ENCODE data around the gene ZFHX3. TPM values are rescaled to one million over a fixed set of nuclear protein-coding genes. Genes with fewer than 3 reads are reported as not detected.

The ZFHX3 gene
- total and polyA plus RNA-seq, 2 experiments from 2014 or later = 2.8 to 3.9 TPM

- Histone ChIP-seq H3K27me3 (replicated peaks; ENCODE audit: insufficient read depth) (no peaks in the 10 kb centered on the region), H3K4me2 (ENCODE audit: unreplicated experiment) (no peak overlapping the region), H3K79me2 (ENCODE audit: insufficient read depth) (peaks cover 97% of the 10 kb centered on the region), H3K9ac (no peak overlapping the region), H2AFZ (no peak overlapping the region), H4K20me1 (ENCODE audit: insufficient read depth) (no peaks in the 10 kb centered on the region), H3K36me3 (ENCODE audit: low read depth) (no peaks in the 10 kb centered on the region), H3F3A (ENCODE audit: insufficient read depth) (no peaks in the 10 kb centered on the region), H3K4me3 (no peak overlapping the region), H3K9me3 (ENCODE audit: low read depth) (no peaks in the 10 kb centered on the region), H3K27ac (no peak overlapping the region), H3K9me2 (ENCODE audit: insufficient read depth) (no peaks in the 10 kb centered on the region), H3K4me1 (ENCODE audit: insufficient read depth) (no peaks in the 10 kb centered on the region)
- TF ChIP-seq EZH2phosphoT487 (IDR thresholded peaks at IDR 0.05; ENCODE audit: insufficient read depth, low read depth) (no peak), EZH2 (IDR thresholded peaks at IDR 0.05; ENCODE audit: insufficient read depth, poor library complexity, severe bottlenecking) (no peak)
- no peak for DNase-seq
- in situ Hi-C loops (cut with MboI) = no loop called here
- 95 to 98% methylated on average over 7 of the region's 7 CpGs for WGBS, 2 experiments (ENCODE audit: low coverage in 1 of 2, low lambda C conversion rate in 2 of 2, missing lambda C conversion rate in 2 of 2)
Observed at GRCh38 chr16:72972878-72973571, 74.9 kb downstream of the ZFHX3 start.

- no peak for TF ChIP-seq EZH2phosphoT487 (IDR thresholded peaks at IDR 0.05; ENCODE audit: insufficient read depth, low read depth)
- no peak for TF ChIP-seq EZH2 (IDR thresholded peaks at IDR 0.05; ENCODE audit: insufficient read depth, poor library complexity, severe bottlenecking)
- H3K27me3 ChIP-seq (replicated peaks; ENCODE audit: insufficient read depth) = no peaks in the 10 kb centered on the region
- no peaks in the 10 kb centered on the region for H3F3A ChIP-seq (ENCODE audit: insufficient read depth)
- H3K4me2 ChIP-seq (ENCODE audit: unreplicated experiment) = no peak overlapping the region
- H2AFZ ChIP-seq = no peak overlapping the region
- H3K9me3 ChIP-seq (ENCODE audit: low read depth) = no peaks in the 10 kb centered on the region
- no peak overlapping the region for H3K4me3 ChIP-seq
- H3K4me1 ChIP-seq (ENCODE audit: insufficient read depth) = no peaks in the 10 kb centered on the region
- H3K9me2 ChIP-seq (ENCODE audit: insufficient read depth) = no peaks in the 10 kb centered on the region
- no peak overlapping the region for H3K27ac ChIP-seq
- DNase-seq = no peak
- no peak overlapping the region for H3K9ac ChIP-seq
- H3K36me3 ChIP-seq (ENCODE audit: low read depth) = no peaks in the 10 kb centered on the region
- peaks cover 96% of the 10 kb centered on the region for H3K79me2 ChIP-seq (ENCODE audit: insufficient read depth)
- H4K20me1 ChIP-seq (ENCODE audit: insufficient read depth) = no peaks in the 10 kb centered on the region
- in situ Hi-C loops (cut with MboI) = no loop called here
- 73 to 77% methylated on average over 5 of the region's 5 CpGs for WGBS, 2 experiments (ENCODE audit: low coverage in 1 of 2, low lambda C conversion rate in 2 of 2, missing lambda C conversion rate in 2 of 2)
Observed at GRCh38 chr16:72971370-72971769, 76.6 kb downstream of the ZFHX3 start.

GRCh38 chr16:72970656-72971055 lies 77.3 kb downstream of the ZFHX3 start:
- no peaks in the 10 kb centered on the region for H3K27me3 ChIP-seq (replicated peaks; ENCODE audit: insufficient read depth)
- no peaks in the 10 kb centered on the region for H3K9me3 ChIP-seq (ENCODE audit: low read depth)
- in situ Hi-C loops (cut with MboI) = no loop called here
- no peak overlapping the region for H3K4me3 ChIP-seq
- no peaks in the 10 kb centered on the region for H3K9me2 ChIP-seq (ENCODE audit: insufficient read depth)
- H2AFZ ChIP-seq = no peak overlapping the region
- no peaks in the 10 kb centered on the region for H3K36me3 ChIP-seq (ENCODE audit: low read depth)
- no peaks in the 10 kb centered on the region for H3F3A ChIP-seq (ENCODE audit: insufficient read depth)
- H3K4me1 ChIP-seq (ENCODE audit: insufficient read depth) = no peaks in the 10 kb centered on the region
- H3K9ac ChIP-seq = no peak overlapping the region
- no peak overlapping the region for H3K27ac ChIP-seq
- TF ChIP-seq EZH2 (IDR thresholded peaks at IDR 0.05; ENCODE audit: insufficient read depth, poor library complexity, severe bottlenecking) = no peak
- no peak for TF ChIP-seq EZH2phosphoT487 (IDR thresholded peaks at IDR 0.05; ENCODE audit: insufficient read depth, low read depth)
- WGBS, 2 experiments (ENCODE audit: low coverage in 1 of 2, low lambda C conversion rate in 2 of 2, missing lambda C conversion rate in 2 of 2) = 95 to 100% methylated on average over 5 of the region's 5 CpGs
- DNase-seq = no peak
- peaks cover 94% of the 10 kb centered on the region for H3K79me2 ChIP-seq (ENCODE audit: insufficient read depth)
- H4K20me1 ChIP-seq (ENCODE audit: insufficient read depth) = no peaks in the 10 kb centered on the region
- H3K4me2 ChIP-seq (ENCODE audit: unreplicated experiment) = no peak overlapping the region

- no peaks in the 10 kb centered on the region for H4K20me1 ChIP-seq (ENCODE audit: insufficient read depth)
Observed at GRCh38 chr16:72969812-72970211, 78.1 kb downstream of the ZFHX3 start.

More at GRCh38 chr16:72969812-72970211, 78.1 kb downstream of the ZFHX3 start:
- Histone ChIP-seq H3K4me1 (ENCODE audit: insufficient read depth) (no peaks in the 10 kb centered on the region), H3K79me2 (ENCODE audit: insufficient read depth) (peaks cover 94% of the 10 kb centered on the region), H3K27ac (no peak overlapping the region), H3K4me2 (ENCODE audit: unreplicated experiment) (no peak overlapping the region), H3K9me3 (ENCODE audit: low read depth) (no peaks in the 10 kb centered on the region), H3K4me3 (no peak overlapping the region), H3K27me3 (replicated peaks; ENCODE audit: insufficient read depth) (no peaks in the 10 kb centered on the region), H3F3A (ENCODE audit: insufficient read depth) (no peaks in the 10 kb centered on the region), H3K36me3 (ENCODE audit: low read depth) (no peaks in the 10 kb centered on the region), H3K9ac (no peak overlapping the region), H2AFZ (no peak overlapping the region), H3K9me2 (ENCODE audit: insufficient read depth) (no peaks in the 10 kb centered on the region)
- in situ Hi-C loops (cut with MboI) = no loop called here
- 92 to 97% methylated on average over 9 of the region's 9 CpGs for WGBS, 2 experiments (ENCODE audit: low coverage in 1 of 2, low lambda C conversion rate in 2 of 2, missing lambda C conversion rate in 2 of 2)
- DNase-seq = no peak
- no peak for TF ChIP-seq EZH2phosphoT487 (IDR thresholded peaks at IDR 0.05; ENCODE audit: insufficient read depth, low read depth)
- TF ChIP-seq EZH2 (IDR thresholded peaks at IDR 0.05; ENCODE audit: insufficient read depth, poor library complexity, severe bottlenecking) = no peak

Data from GM23248 (cell line).